BE2C (cell line): ENCODE data around the gene AKAP11.

ENCODE experiments used
- DNase-seq: peaks from one replicate; pipeline ENCODE4 v3.0.0-alpha.2; 2020
- H3K27me3 ChIP-seq: fragments of 250-450 bp; sonication (Bioruptor Pico); 2 replicates; pipeline ENCODE4 v1.5.1; 2020; ENCODE audit warnings: mild to moderate bottlenecking
- H3K36me3 ChIP-seq: fragments of 250-450 bp; sonication (Bioruptor Pico); 2 replicates; pipeline ENCODE4 v1.5.1; 2020; ENCODE audit warnings: mild to moderate bottlenecking
- H3K4me1 ChIP-seq: fragments of 250-450 bp; sonication (Bioruptor Pico); 2 replicates; pipeline ENCODE4 v1.5.1; 2020
- H3K4me3 ChIP-seq: 2 replicates; pipeline ENCODE4 v1.5.1; 2011; ENCODE audit warnings: low read depth, low read length
- H3K9me3 ChIP-seq: fragments of 250-450 bp; sonication (Bioruptor Pico); 2 replicates; pipeline ENCODE4 v1.5.1; 2020
- TF ChIP-seq, protein P1 (sequence below): IDR thresholded peaks from 2 replicates; pipeline ENCODE4 v1.5.1; 2012; ENCODE audit warnings: mild to moderate bottlenecking, low read depth, low read length

Gene AKAP11

DNA sequence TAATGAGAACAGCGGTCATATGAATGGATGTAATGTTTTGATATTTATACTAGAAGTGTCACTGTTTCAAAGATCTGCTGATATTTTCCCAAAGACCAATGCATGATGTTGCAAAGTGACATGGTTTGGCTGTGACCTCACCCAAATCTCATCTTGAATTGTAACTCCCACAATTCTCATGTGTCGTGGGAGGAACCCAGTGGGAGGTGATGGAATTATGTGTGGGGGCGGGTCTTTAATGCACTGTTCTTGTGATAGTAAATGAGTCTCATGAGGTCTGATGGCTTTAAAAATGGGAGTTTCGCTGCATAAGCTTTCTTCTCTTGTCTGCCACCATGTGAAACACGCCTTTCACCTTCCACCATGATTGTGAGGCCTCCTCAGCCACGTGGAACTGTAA, 98.3 kb downstream of the AKAP11 start:
- Histone ChIP-seq H3K4me1 (no peaks in the 10 kb centered on the region), H3K4me3 (no peak overlapping the region), H3K36me3 (no peaks in the 10 kb centered on the region), H3K27me3 (no peaks in the 10 kb centered on the region; the same call in 1 of the 2 replicates), H3K9me3 (no peaks in the 10 kb centered on the region)
- TF ChIP-seq, protein P1, sequence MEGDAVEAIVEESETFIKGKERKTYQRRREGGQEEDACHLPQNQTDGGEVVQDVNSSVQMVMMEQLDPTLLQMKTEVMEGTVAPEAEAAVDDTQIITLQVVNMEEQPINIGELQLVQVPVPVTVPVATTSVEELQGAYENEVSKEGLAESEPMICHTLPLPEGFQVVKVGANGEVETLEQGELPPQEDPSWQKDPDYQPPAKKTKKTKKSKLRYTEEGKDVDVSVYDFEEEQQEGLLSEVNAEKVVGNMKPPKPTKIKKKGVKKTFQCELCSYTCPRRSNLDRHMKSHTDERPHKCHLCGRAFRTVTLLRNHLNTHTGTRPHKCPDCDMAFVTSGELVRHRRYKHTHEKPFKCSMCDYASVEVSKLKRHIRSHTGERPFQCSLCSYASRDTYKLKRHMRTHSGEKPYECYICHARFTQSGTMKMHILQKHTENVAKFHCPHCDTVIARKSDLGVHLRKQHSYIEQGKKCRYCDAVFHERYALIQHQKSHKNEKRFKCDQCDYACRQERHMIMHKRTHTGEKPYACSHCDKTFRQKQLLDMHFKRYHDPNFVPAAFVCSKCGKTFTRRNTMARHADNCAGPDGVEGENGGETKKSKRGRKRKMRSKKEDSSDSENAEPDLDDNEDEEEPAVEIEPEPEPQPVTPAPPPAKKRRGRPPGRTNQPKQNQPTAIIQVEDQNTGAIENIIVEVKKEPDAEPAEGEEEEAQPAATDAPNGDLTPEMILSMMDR = no peak
- no peak for DNase-seq
